ENCODE results near the gene PSMB3. TPM values are rescaled to one million over a fixed set of nuclear protein-coding genes. Genes with fewer than 3 reads are reported as not detected.

PSMB3 gene
- polyA plus RNA-seq, 2 of the 4 experiments (the other 2 are of a cell fraction), result 417 to 463 TPM

DNA sequence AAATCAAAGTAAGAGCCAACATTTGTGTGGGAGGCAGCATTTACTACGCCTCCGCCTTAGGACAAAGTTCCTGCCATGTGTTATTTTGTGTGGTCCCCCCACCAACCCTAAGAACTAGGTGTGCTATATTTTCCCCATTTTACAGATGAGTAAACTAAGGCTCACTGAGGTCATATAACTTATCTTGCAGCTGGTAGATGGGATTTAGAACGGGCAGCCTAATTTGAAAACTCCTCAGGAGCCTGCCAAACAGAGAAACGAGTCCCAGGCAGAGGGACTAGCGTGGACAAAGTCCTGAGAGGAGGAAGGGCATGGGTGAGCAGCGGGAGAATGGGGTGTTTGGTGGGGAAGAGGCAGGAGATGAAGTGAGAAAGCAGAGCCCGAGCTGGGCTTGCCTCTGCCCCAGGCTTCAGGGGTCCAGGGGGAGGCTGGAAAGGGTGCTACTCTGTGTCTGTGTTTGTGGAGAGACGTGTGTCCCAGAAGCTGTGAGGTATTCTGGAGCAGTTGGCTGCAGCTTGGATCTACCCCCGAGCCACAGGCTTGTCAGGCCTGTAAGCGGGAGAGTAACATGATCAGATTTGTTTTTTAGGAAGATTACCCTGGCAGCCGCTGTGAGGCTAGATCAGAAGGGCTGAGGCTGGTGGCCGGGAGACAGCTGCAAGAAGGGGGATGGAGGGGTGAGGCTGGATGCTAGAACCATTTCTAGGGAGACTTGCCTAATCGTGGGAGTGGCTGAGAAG lies 42.5 kb upstream of the PSMB3 start:
- 80% methylated on average over 13 of the region's 13 CpGs for WGBS (ENCODE audit: missing lambda C conversion rate)
- ATAC-seq (no peak), DNase-seq (ENCODE audit: low read depth in 1 of 2, low spot score in 1 of 2) (no peak), FAIRE-seq (no peak)
- no peak overlapping the region for H3K4me3 ChIP-seq
- no peaks in the 10 kb centered on the region for H3K9me3 ChIP-seq
- POLR2A ChIA-PET, result interaction anchor here (0.9 kb wide), 1 partner anchor 42 kb away, joined by 3 read pairs; no protein-coding TSS in a partner anchor
- no peak overlapping the region for H3K27ac ChIP-seq
- H3K4me1 ChIP-seq, result peaks cover 16% of the 10 kb centered on the region
- CTCF ChIA-PET, result interaction anchor here (0.8 to 5.7 kb wide), 14 partner anchors 8 to 443 kb away, joined by 3 to 64 read pairs (median 6); no protein-coding TSS in a partner anchor
- no peak overlapping the region for H3K4me2 ChIP-seq
- TF ChIP-seq NPAS2 (CRISPR knock-in tag; IDR thresholded peaks at IDR 0.05; ENCODE audit: borderline replicate concordance) (no peak), EP300 (IDR thresholded peaks at IDR 0.05) (no peak), RFX5 (IDR thresholded peaks at IDR 0.05) (no peak), RCOR1 (IDR thresholded peaks at IDR 0.05; ENCODE audit: low read depth, low read length) (no peak), RAD21 (conservative IDR thresholded peaks at IDR 0.05 in 1 of 2, IDR thresholded peaks at IDR 0.05 in 1 of 2) (no peak), MAFK (IDR thresholded peaks at IDR 0.05; ENCODE audit: partially characterized antibody) (no peak), GATA3 (IDR thresholded peaks at IDR 0.05; ENCODE audit: borderline replicate concordance) (no peak), SMC3 (IDR thresholded peaks at IDR 0.05) (no peak), MYC (IDR thresholded peaks at IDR 0.05; ENCODE audit: borderline replicate concordance, low read length) (no peak), ZFP36 (IDR thresholded peaks at IDR 0.05; ENCODE audit: borderline replicate concordance, partially characterized antibody) (no peak), MAZ (IDR thresholded peaks at IDR 0.05; ENCODE audit: borderline replicate concordance, low read depth, low read length) (no peak), ESRRA (IDR thresholded peaks at IDR 0.05; ENCODE audit: borderline replicate concordance, low read length) (no peak), ZC3H11A (IDR thresholded peaks at IDR 0.05) (no peak), CBX8 (IDR thresholded peaks at IDR 0.05) (no peak), POLR2AphosphoS2 (conservative IDR thresholded peaks at IDR 0.05; ENCODE audit: low read length) (no peak), HOXA7 (CRISPR knock-in tag; IDR thresholded peaks at IDR 0.05) (no peak), NR3C1 (IDR thresholded peaks at IDR 0.05) (no peak)
- TF ChIP-seq, protein P1, sequence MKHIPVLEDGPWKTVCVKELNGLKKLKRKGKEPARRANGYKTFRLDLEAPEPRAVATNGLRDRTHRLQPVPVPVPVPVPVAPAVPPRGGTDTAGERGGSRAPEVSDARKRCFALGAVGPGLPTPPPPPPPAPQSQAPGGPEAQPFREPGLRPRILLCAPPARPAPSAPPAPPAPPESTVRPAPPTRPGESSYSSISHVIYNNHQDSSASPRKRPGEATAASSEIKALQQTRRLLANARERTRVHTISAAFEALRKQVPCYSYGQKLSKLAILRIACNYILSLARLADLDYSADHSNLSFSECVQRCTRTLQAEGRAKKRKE (CRISPR knock-in tag; IDR thresholded peaks at IDR 0.05; ENCODE audit: low read depth), result no peak

DNA sequence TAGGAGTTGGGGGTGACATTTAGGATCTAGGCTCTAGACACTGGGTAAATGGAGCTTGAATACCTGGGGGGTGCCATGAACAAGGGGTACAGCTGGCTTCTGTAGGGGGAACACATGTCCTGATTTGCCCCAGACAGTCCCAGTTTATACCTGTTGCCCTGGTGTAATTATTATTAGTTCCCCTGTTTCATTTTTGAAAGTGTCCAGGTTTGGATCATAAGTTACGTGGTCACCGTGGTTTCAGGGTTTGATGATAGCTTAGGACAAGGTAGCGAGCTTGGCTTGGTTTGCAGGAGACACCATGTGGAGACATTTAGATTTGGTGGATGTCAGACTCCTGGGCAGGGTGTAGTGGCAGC lies 42.0 kb upstream of the PSMB3 start:
- ChIA-PET CTCF (interaction anchor here (0.8 to 5.7 kb wide), 11 partner anchors 9 to 442 kb away, joined by 3 to 64 read pairs (median 6); no protein-coding TSS in a partner anchor), POLR2A (interaction anchor here (0.9 kb wide), 1 partner anchor 41 kb away, joined by 3 read pairs; no protein-coding TSS in a partner anchor)
- DNase-seq (ENCODE audit: low read depth in 1 of 2, low spot score in 1 of 2), result no peak
- H3K4me3 ChIP-seq, result no peak overlapping the region
- no peak for FAIRE-seq
- peaks cover 16% of the 10 kb centered on the region for H3K4me1 ChIP-seq
- TF ChIP-seq GATA3 (IDR thresholded peaks at IDR 0.05; ENCODE audit: borderline replicate concordance), result no peak
- TF ChIP-seq, protein P2, sequence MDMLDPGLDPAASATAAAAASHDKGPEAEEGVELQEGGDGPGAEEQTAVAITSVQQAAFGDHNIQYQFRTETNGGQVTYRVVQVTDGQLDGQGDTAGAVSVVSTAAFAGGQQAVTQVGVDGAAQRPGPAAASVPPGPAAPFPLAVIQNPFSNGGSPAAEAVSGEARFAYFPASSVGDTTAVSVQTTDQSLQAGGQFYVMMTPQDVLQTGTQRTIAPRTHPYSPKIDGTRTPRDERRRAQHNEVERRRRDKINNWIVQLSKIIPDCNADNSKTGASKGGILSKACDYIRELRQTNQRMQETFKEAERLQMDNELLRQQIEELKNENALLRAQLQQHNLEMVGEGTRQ (IDR thresholded peaks at IDR 0.05), result no peak
- TF ChIP-seq, protein P3, sequence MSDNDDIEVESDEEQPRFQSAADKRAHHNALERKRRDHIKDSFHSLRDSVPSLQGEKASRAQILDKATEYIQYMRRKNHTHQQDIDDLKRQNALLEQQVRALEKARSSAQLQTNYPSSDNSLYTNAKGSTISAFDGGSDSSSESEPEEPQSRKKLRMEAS (IDR thresholded peaks at IDR 0.05), result no peak
- TF ChIP-seq HOXB13 (CRISPR knock-in tag; IDR thresholded peaks at IDR 0.05; ENCODE audit: low read depth), result no peak
- TF ChIP-seq KDM1A (IDR thresholded peaks at IDR 0.05; ENCODE audit: low read depth), result no peak
- no peak for TF ChIP-seq SMC3 (IDR thresholded peaks at IDR 0.05)
- H3K27ac ChIP-seq, result no peak overlapping the region
- WGBS (ENCODE audit: missing lambda C conversion rate), result 94% methylated on average over 3 of the region's 3 CpGs
- ATAC-seq, result peak in 1 of 2 experiments; percentile 3; a peak in 1 of 6 replicates
- H3K4me2 ChIP-seq, result no peak overlapping the region
- H3K9me3 ChIP-seq, result no peaks in the 10 kb centered on the region

DNA sequence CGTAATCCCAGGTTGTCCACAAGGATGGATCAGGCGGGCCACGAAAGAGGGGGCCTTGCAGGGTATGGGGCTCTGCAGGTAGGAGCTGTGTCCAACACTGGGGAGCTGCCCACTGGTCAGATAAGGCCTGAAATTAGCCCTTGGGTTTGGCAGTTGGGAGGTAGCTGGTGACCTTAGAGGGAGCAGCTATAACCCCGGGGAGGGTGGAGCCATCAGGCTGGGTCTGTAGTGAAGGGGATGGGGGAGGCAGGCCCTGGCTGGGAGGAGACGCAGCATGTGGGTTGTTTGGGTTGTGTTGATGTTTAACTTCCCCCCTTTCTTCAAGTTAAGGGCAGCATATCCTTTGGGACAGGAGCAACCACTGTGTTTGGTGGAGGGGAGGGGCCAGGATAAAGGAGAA lies 41.6 kb upstream of the PSMB3 start:
- peak; percentile 2 to 19; a peak in 3 of 6 replicates for ATAC-seq
- POLR2A ChIA-PET, result interaction anchor here (0.9 kb wide), 1 partner anchor 41 kb away, joined by 3 read pairs; no protein-coding TSS in a partner anchor
- TF ChIP-seq NR3C1 (IDR thresholded peaks at IDR 0.05) (no peak), HDAC2 (IDR thresholded peaks at IDR 0.05) (no peak), KDM5A (IDR thresholded peaks at IDR 0.05) (no peak), HOXA7 (CRISPR knock-in tag; IDR thresholded peaks at IDR 0.05) (no peak), HOXB5 (CRISPR knock-in tag; IDR thresholded peaks at IDR 0.05) (no peak), FOSL2 (IDR thresholded peaks at IDR 0.05) (no peak), FOSL2 (CRISPR knock-in tag; IDR thresholded peaks at IDR 0.05) (no peak), FOXS1 (CRISPR knock-in tag; IDR thresholded peaks at IDR 0.05) (no peak), JUNB (IDR thresholded peaks at IDR 0.05) (no peak), NFE2L2 (conservative IDR thresholded peaks at IDR 0.05; ENCODE audit: low read length) (no peak), ZFP36 (IDR thresholded peaks at IDR 0.05; ENCODE audit: borderline replicate concordance, partially characterized antibody) (no peak)
- TF ChIP-seq, protein P4, sequence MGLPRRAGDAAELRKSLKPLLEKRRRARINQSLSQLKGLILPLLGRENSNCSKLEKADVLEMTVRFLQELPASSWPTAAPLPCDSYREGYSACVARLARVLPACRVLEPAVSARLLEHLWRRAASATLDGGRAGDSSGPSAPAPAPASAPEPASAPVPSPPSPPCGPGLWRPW (IDR thresholded peaks at IDR 0.05), result no peak
- TF ChIP-seq, protein P2 (IDR thresholded peaks at IDR 0.05), result no peak
- TF ChIP-seq, protein P5, sequence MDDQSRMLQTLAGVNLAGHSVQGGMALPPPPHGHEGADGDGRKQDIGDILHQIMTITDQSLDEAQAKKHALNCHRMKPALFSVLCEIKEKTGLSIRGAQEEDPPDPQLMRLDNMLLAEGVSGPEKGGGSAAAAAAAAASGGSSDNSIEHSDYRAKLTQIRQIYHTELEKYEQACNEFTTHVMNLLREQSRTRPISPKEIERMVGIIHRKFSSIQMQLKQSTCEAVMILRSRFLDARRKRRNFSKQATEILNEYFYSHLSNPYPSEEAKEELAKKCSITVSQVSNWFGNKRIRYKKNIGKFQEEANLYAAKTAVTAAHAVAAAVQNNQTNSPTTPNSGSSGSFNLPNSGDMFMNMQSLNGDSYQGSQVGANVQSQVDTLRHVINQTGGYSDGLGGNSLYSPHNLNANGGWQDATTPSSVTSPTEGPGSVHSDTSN (IDR thresholded peaks at IDR 0.05), result no peak

More for the DNA sequence above, 41.6 kb upstream of the PSMB3 start:
- Histone ChIP-seq H3K9me3 (no peaks in the 10 kb centered on the region), H3K4me1 (peaks cover 16% of the 10 kb centered on the region), H3K4me2 (no peak overlapping the region), H3K27ac (no peak overlapping the region), H3K4me3 (no peak overlapping the region)
- CTCF ChIA-PET, result interaction anchor here (0.6 to 5.7 kb wide), 9 partner anchors 9 to 442 kb away, joined by 3 to 64 read pairs (median 9); no protein-coding TSS in a partner anchor
- 73% methylated on average over 5 of the region's 5 CpGs for WGBS (ENCODE audit: missing lambda C conversion rate)
- no peak for FAIRE-seq
- DNase-seq (ENCODE audit: low read depth in 1 of 2, low spot score in 1 of 2), result no peak

Data from A549 (cell line).